GM21381 (cell line): Measurements from ENCODE around the gene FASN.

Experiments
- ATAC-seq: cut with Tn5 transposase; IDR thresholded peaks from one replicate; pipeline ENCODE4 v1.9.1; 2021; ENCODE audit warnings: mild to moderate bottlenecking, moderate library complexity; ENCODE audit not compliant: unreplicated experiment

Gene FASN

DNA sequence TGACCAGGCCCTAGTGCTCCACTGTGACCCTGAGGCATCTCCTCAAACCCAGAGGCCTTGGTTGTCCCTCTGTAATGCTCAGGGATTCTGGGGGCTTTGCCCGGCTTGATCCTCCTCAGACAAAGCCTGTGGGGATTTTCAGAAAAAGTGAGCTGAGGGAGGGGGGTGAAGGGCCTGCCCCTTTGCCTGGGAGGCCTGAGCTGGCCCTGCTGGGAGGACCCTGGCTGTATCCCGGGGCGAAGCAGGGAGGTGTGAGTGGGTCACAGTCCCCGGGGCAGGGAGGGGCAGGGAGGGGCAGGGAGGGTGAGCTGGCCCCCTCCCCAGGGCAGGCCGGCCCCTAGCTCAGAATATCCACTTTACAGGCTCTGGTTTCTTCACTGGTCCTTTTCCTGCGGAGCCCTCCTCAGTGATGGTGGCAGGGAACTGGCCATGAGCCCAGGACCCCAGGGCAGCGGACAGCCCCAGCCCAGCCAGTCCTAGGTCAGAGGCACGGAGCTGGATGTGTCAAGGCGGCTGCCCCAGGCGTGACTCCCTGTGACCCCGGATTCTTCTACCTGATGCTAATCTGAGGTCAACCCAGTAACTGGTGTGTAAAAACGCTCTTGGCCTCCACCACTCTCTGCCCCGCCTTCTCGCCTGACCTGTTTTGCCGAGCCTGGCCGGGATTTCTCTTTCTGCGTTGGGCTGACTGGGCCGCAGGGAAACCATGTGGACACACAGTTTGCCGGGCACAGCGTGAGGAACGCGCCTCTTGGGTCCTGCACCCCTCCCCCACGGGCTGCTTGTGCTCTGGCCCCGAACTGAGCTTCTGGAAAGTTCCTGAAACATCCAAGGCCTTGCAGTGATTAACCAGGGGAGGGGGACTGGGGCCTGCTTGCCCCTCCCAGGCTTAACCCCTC is 5.8 kb upstream of the FASN start:
- ATAC-seq = no peak

DNA sequence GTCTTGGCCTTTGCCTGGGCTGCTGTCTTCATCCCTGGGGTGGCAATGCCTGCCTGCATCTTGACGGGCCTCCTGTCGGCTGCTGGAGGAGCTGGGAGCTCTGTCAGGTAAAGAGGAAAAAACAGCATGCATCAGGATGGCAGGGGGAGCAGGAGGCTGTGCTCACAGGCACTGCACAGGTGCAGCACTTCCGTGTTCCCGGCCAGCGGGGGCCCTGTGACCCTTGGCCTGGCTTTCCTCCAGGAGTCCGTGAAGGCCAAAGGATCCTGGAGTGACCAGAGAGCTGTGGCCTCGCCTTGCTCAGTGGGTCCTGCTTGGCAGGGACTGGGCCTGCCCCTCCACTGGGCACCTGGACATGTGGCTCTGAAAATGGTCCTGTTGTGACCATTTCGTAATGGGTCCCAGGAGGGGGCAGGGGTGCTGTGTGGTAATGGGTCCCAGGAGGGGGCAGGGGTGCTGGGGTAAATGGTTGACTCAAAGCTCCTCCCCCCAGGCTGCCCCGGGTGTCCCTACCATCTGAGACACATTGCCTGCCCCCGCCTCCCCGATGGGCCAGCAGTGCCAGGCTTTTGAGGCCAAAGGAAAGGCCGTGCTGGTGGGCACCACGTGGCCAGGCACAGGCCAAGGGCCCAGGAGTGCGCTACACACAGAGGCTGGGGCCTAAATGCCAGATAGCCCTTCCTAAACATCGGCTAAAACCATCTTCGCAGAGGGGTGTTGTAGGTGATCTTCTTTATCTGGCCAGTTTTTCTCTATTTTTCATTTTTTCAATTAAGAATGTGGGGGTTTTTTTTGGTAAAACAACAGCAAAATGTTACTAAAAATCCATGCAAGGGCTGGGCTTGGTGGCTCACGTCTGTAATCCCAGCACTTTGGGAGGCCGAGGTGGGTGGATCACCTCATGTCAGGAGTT is 4.0 kb upstream of the FASN start:
- ATAC-seq = no peak

DNA sequence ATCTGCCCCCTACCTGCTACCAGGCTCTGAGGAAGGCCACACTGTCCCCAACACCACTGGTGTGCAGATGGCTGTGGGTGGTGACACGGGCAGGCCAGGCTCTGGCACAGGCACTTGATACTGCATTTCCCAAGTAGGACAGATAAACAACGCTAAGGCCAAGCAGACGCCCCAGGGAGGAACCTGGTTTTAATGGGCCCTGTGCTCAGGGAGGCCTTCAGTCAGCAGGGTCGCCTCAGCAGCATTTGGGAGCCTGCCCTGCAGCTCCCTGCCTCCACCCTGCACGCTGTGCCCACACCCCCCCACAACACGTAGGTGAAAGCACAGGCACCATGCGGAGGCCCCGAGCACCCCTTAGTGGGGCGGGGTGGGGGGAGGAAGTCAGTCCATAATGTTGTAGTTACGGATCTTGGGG is 3.3 kb upstream of the FASN start:
- no peak for ATAC-seq

- ATAC-seq = no peak
These were observed 2.7 kb upstream of the FASN start for GRCh38 chr17:82100502-82101298.

GRCh38 chr17:82098939-82099763 is 1.1 kb upstream of the FASN start:
- ATAC-seq = peak; percentile 10

DNA sequence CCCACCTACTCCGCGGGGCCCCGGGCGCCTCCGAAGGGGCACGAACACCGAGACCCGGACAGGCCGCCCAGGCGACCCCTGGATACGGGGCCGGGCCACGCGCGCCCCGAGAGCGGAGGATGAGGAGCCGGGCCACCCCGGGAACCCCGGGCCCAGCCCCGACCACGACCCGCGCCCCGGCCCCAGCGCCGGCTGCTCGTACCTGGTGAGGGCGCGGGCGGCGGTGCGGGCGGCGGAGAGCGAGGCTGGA is 192 bp downstream of the FASN start:
- ATAC-seq = no peak

- ATAC-seq = peak; percentile 2
These were observed 685 bp downstream of the FASN start for GRCh38 chr17:82097184-82097918.

GRCh38 chr17:82096709-82097183 is 1.3 kb downstream of the FASN start:
- ATAC-seq = no peak

GRCh38 chr17:82095777-82096708 is 2.0 kb downstream of the FASN start:
- no peak for ATAC-seq

DNA sequence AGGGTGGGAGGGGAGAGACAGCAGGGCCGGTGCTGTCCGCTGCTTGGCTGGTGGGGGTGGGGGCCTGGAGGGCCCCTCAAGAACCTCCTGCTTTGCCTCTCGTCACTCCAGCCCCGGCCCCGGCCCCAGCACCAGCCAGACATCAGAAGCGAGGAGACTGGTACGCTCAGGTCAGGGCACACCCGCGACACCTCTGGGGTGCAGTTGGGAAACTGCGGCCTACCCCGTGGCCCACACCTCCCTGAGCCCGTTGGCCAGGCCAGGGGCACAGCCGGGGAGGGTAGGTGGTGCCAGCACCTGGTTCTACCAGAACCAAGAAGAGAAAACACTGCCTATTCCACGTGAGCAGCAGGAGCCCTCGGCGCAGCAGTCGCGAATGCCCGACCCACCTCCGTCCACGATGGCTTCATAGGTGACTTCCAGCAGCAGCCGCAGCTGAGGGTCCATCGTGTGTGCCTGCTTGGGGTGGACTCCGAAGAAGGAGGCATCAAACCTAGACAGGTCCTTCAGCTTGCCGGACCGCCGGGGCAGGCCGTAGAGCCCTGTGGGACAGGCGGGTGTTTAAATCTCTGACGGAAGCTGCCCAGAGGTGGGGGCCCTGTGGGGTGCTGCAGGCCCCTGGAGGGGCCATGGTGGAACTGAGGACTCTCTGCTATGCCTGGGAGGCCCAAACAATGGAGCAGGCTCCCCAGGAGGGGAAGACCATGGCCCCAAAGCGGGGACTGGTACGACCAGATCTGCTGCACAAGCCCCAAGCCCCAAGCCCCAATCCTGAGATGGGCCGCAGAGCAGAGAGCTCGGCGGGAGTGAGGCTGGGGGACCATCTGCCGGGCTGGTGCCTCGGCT is 2.9 kb downstream of the FASN start:
- ATAC-seq = no peak

- ATAC-seq = no peak
These were observed 4.9 kb downstream of the FASN start for GRCh38 chr17:82092995-82093751.

GRCh38 chr17:82092628-82092994 is 5.4 kb downstream of the FASN start:
- no peak for ATAC-seq

- ATAC-seq = no peak
These were observed 5.9 kb downstream of the FASN start for GRCh38 chr17:82092094-82092586.

DNA sequence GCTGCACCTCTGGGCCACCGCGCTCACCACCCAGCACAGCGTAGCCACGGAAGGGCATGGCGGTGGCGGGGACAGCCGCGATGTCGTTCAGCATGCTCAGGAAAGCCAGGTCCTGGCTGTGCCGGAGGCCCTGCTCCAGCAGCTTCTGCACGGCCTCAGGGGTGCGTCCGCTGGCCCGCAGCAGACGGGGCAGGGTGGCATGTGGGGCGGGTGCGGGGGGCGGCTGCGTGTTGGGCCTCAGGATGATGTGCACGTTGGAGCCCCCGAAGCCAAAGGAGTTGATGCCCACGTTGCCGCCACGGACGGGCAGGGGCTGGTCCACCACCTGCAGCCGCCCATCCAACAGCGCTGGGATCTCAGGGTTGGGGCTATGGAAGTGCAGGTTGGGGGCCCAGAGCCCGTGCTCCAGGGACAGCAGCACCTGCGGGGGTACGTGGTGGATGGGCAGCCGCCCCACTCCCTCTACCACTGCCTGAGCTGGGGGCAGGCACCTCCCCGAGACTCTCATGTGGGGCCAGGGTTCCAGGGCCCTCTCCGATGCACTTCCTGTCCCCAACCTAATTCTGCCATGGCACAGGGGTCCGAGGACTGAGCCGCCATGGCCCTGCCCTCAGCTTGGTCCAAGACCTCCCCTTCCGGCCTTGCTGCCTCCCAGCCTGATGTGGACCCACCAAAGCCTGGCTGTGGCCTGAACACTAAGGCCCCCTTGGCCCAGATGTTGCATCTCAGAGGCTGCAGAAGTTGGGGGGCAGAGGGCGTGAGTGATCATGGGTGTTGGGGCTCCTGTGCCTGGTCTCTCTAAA is 6.6 kb downstream of the FASN start:
- no peak for ATAC-seq

- no peak for ATAC-seq
These were observed 7.3 kb downstream of the FASN start for GRCh38 chr17:82090549-82091263.
